Thoracic aorta (tissue), 2 donors: Measurements from ENCODE around the gene FRMD3. TPM values are rescaled to one million over a fixed set of nuclear protein-coding genes. Genes with fewer than 3 reads are reported as not detected.

Experiments
- ATAC-seq: fragments of 150-250 bp; one replicate; pipeline ENCODE4 v1.8.0; 2017; ENCODE audit warnings: low read depth; ENCODE audit not compliant: insufficient number of reproducible peaks, low FRiP score
- DNase-seq: peaks from one replicate; pipeline ENCODE4 v3.0.0-alpha.2; 2020; ENCODE audit warnings: low spot score
- H3K27ac ChIP-seq, 2 donors: fragments of 200-600 bp; sonication (generic); 1 replicate in 1 of 2; 2 replicates in 1 of 2; pipeline ENCODE4 v1.5.1; 2016; ENCODE audit warnings: mild to moderate bottlenecking in 2 of 2, moderate library complexity in 2 of 2
- H3K27me3 ChIP-seq: fragments of 200-600 bp; sonication (generic); replicated peaks from 2 replicates; pipeline ENCODE4 v1.6.0; 2016; ENCODE audit warnings: mild to moderate bottlenecking; ENCODE audit not compliant: insufficient read depth
- H3K36me3 ChIP-seq: fragments of 200-600 bp; sonication (generic); one replicate; pipeline ENCODE4 v1.5.1; 2016
- H3K4me1 ChIP-seq, 2 donors: fragments of 200-600 bp; sonication (generic); 1 replicate in 1 of 2; 2 replicates in 1 of 2; pipeline versions ENCODE4 v1.5.1 to v1.6.0; 2016; ENCODE audit warnings: low read depth in 2 of 2, mild to moderate bottlenecking in 1 of 2; ENCODE audit not compliant: control insufficient read depth in 1 of 2
- H3K4me3 ChIP-seq: fragments of 200-600 bp; sonication (generic); 2 replicates; pipeline ENCODE4 v1.5.1; 2016; ENCODE audit warnings: mild to moderate bottlenecking
- H3K9me3 ChIP-seq: fragments of 200-600 bp; sonication (generic); 2 replicates; pipeline ENCODE4 v1.5.1; 2016
- total RNA-seq, 2 donors: library from RNA; depleted of rRNA; stranded (reverse); fragments of >200 nt; gene quantifications; one replicate each; pipeline versions ENCODE4 v1.1.0 to v1.2.3, GENCODE V29; 2016
- TF ChIP-seq, protein P1 (sequence below): fragments of 200-600 bp; sonication (generic); IDR thresholded peaks from one replicate; pipeline ENCODE4 v1.5.1; 2019; ENCODE audit warnings: antibody characterized with exemption

Gene FRMD3
- total RNA-seq, 2 donors from 2014 or later, result 5.2 to 6.2 TPM

DNA sequence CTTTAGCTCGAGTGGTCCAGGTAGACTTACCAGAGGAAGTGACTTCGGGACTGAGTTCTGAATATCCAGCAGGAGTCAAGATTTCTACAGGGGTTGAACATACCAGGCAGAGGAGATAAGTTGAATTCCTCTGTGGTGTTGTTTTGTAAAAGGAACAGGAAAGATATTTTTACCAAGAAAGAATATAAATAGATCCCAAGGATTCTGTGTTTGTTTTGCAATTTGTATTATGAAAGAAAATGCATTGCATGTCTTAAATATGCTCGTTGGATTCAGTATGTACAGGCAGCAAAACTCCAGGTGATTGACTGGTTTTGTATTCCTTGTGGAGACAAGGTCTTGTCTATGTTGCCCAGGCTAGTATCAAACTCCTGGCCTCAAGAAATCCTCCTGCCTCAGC, 197.8 kb downstream of the FRMD3 start:
- H3K36me3 ChIP-seq, result no peaks in the 10 kb centered on the region

GRCh38 chr9:83339435-83339834, 198.8 kb downstream of the FRMD3 start:
- no peaks in the 10 kb centered on the region for H3K36me3 ChIP-seq
- ATAC-seq (no peak), DNase-seq (no peak)
- H3K4me3 ChIP-seq, result no peak overlapping the region
- H3K9me3 ChIP-seq, result no peaks in the 10 kb centered on the region
- TF ChIP-seq, protein P1, sequence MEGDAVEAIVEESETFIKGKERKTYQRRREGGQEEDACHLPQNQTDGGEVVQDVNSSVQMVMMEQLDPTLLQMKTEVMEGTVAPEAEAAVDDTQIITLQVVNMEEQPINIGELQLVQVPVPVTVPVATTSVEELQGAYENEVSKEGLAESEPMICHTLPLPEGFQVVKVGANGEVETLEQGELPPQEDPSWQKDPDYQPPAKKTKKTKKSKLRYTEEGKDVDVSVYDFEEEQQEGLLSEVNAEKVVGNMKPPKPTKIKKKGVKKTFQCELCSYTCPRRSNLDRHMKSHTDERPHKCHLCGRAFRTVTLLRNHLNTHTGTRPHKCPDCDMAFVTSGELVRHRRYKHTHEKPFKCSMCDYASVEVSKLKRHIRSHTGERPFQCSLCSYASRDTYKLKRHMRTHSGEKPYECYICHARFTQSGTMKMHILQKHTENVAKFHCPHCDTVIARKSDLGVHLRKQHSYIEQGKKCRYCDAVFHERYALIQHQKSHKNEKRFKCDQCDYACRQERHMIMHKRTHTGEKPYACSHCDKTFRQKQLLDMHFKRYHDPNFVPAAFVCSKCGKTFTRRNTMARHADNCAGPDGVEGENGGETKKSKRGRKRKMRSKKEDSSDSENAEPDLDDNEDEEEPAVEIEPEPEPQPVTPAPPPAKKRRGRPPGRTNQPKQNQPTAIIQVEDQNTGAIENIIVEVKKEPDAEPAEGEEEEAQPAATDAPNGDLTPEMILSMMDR, result no peak
- no peak overlapping the region for H3K27ac ChIP-seq
- no peaks in the 10 kb centered on the region for H3K27me3 ChIP-seq
- peaks cover 4 to 23% of the 10 kb centered on the region in 2 donors for H3K4me1 ChIP-seq

More for the DNA sequence above, 197.8 kb downstream of the FRMD3 start:
- DNase-seq (no peak), ATAC-seq (no peak)
- Histone ChIP-seq H3K27me3 (no peaks in the 10 kb centered on the region), H3K4me3 (no peak overlapping the region), H3K4me1 (peaks cover 4 to 23% of the 10 kb centered on the region in 2 donors), H3K27ac (peak overlapping the region in 1 of 2 donors; percentile 10), H3K9me3 (no peaks in the 10 kb centered on the region)
- TF ChIP-seq, protein P1, result no peak

GRCh38 chr9:83336706-83337105, 201.5 kb downstream of the FRMD3 start:
- TF ChIP-seq, protein P1, result no peak
- Histone ChIP-seq H3K4me1 (peaks cover 4 to 23% of the 10 kb centered on the region in 2 donors), H3K4me3 (no peak overlapping the region), H3K27me3 (no peaks in the 10 kb centered on the region), H3K36me3 (no peaks in the 10 kb centered on the region), H3K27ac (no peak overlapping the region), H3K9me3 (no peaks in the 10 kb centered on the region)
- ATAC-seq (no peak), DNase-seq (no peak)

GRCh38 chr9:83334320-83334719, 203.9 kb downstream of the FRMD3 start:
- no peaks in the 10 kb centered on the region for H3K27me3 ChIP-seq
- no peaks in the 10 kb centered on the region for H3K9me3 ChIP-seq
- no peak overlapping the region for H3K27ac ChIP-seq
- H3K4me1 ChIP-seq, result peaks cover 0 to 10% of the 10 kb centered on the region in 2 donors
- TF ChIP-seq, protein P1, result peak; percentile 90
- H3K36me3 ChIP-seq, result no peaks in the 10 kb centered on the region
- DNase-seq, result peak; percentile 53
- no peak overlapping the region for H3K4me3 ChIP-seq
- peak; percentile 85 for ATAC-seq

GRCh38 chr9:83330207-83331196, 207.7 kb downstream of the FRMD3 start:
- H3K27ac ChIP-seq, result no peak overlapping the region
- H3K36me3 ChIP-seq, result no peaks in the 10 kb centered on the region
- H3K9me3 ChIP-seq, result no peaks in the 10 kb centered on the region
- no peaks in the 10 kb centered on the region for H3K27me3 ChIP-seq
- ATAC-seq (no peak), DNase-seq (no peak)
- no peaks in the 10 kb centered on the region for H3K4me1 ChIP-seq
- H3K4me3 ChIP-seq, result no peak overlapping the region
- TF ChIP-seq, protein P1, result no peak
